MM.1S (cell line): ENCODE results near the gene ALAS2.
"Not testable (repeated sequence)": the region's sequence is repeated elsewhere in the genome, so short reads cannot be mapped to it uniquely, and the experiment has no call there.

Experiments
- DNase-seq: peaks from one replicate; pipeline ENCODE4 v3.0.0-alpha.2; 2015
- H2AFZ ChIP-seq: fragments of 300-600 bp; sonication (generic); 2 replicates; pipeline ENCODE4 v1.6.0; 2016; ENCODE audit warnings: antibody characterized with exemption, low read length
- H3F3A ChIP-seq: fragments of 300-600 bp; sonication (generic); 2 replicates; pipeline ENCODE4 v1.6.1; 2016; ENCODE audit warnings: mild to moderate bottlenecking, antibody characterized with exemption, low read length, moderate library complexity, mixed read lengths; ENCODE audit not compliant: insufficient read depth
- H3K27ac ChIP-seq: fragments of 300-600 bp; sonication (generic); 2 replicates; pipeline ENCODE4 v1.5.1; 2016; ENCODE audit warnings: mild to moderate bottlenecking, low read length
- H3K27me3 ChIP-seq: fragments of 300-600 bp; sonication (generic); replicated peaks from 2 replicates; pipeline ENCODE4 v1.6.0; 2016; ENCODE audit warnings: low read length; ENCODE audit not compliant: insufficient read depth
- H3K36me3 ChIP-seq: fragments of 300-600 bp; sonication (generic); replicated peaks from 2 replicates; pipeline ENCODE4 v1.6.1; 2016; ENCODE audit warnings: mild to moderate bottlenecking, low read length, mixed read lengths; ENCODE audit not compliant: insufficient read depth
- H3K4me1 ChIP-seq: fragments of 300-600 bp; sonication (generic); 2 replicates; pipeline ENCODE4 v1.6.1; 2016; ENCODE audit warnings: low read length, mixed read lengths
- H3K4me2 ChIP-seq: fragments of 300-600 bp; sonication (generic); 2 replicates; pipeline ENCODE4 v1.6.0; 2016; ENCODE audit warnings: low read depth, low read length
- H3K4me3 ChIP-seq: fragments of 300-600 bp; sonication (generic); 2 replicates; pipeline ENCODE4 v1.5.1; 2016; ENCODE audit warnings: low read length, mixed read lengths
- H3K79me2 ChIP-seq: fragments of 300-600 bp; sonication (generic); 2 replicates; pipeline ENCODE4 v1.6.1; 2016; ENCODE audit warnings: mixed run types, low read length, mixed read lengths
- H3K9ac ChIP-seq: fragments of 300-600 bp; sonication (generic); 2 replicates; pipeline ENCODE4 v1.6.1; 2016; ENCODE audit warnings: low read length, mixed read lengths
- H3K9me2 ChIP-seq: fragments of 300-600 bp; sonication (generic); replicated peaks from 2 replicates; pipeline ENCODE4 v1.6.1; 2016; ENCODE audit warnings: mild to moderate bottlenecking, low read length, mixed read lengths; ENCODE audit not compliant: insufficient read depth
- H3K9me3 ChIP-seq: fragments of 300-600 bp; sonication (generic); replicated peaks from 2 replicates; pipeline ENCODE4 v1.6.1; 2016; ENCODE audit warnings: mild to moderate bottlenecking, low read length, mixed read lengths; ENCODE audit not compliant: insufficient read depth
- H4K20me1 ChIP-seq: fragments of 300-600 bp; sonication (generic); 2 replicates; pipeline ENCODE4 v1.6.1; 2016; ENCODE audit warnings: mild to moderate bottlenecking, low read length, moderate library complexity, mixed read lengths; ENCODE audit not compliant: insufficient read depth
- EZH2 ChIP-seq: fragments of 300-600 bp; sonication (generic); optimal IDR thresholded peaks from 2 replicates; pipeline ENCODE3; 2017; ENCODE audit warnings: low read depth, mild to moderate bottlenecking, antibody characterized with exemption, low read length, mixed read lengths
- EZH2phosphoT487 ChIP-seq: fragments of 300-600 bp; sonication (generic); IDR thresholded peaks from 2 replicates; pipeline ENCODE4 v1.6.1; 2018; ENCODE audit warnings: antibody characterized with exemption, low read length
- TF ChIP-seq, protein P1 (sequence below): fragments of 300-600 bp; sonication (generic); IDR thresholded peaks from 2 replicates; pipeline ENCODE4 v1.5.1; 2016; ENCODE audit warnings: antibody characterized with exemption, low read length, mixed read lengths

Gene ALAS2

DNA sequence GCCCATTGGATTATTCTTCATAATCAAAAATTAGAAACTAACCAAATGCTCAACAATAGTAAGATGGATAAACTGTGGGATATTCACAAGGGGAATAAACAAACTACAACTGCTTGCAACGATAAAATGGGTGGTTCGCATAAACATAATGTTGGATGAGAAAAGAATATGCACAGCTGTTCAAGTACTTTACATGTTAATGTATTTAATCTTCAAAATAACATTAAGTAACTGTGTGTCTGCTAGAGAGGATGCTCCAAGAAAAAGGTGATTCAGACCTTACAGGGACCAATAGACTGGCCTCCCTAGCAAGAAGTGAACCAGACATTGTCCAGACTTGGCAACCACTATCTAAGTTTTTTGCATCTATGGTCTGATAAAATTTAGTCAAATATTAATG is 39.1 kb downstream of the ALAS2 start:
- no peak overlapping the region for H3K4me3 ChIP-seq

DNA sequence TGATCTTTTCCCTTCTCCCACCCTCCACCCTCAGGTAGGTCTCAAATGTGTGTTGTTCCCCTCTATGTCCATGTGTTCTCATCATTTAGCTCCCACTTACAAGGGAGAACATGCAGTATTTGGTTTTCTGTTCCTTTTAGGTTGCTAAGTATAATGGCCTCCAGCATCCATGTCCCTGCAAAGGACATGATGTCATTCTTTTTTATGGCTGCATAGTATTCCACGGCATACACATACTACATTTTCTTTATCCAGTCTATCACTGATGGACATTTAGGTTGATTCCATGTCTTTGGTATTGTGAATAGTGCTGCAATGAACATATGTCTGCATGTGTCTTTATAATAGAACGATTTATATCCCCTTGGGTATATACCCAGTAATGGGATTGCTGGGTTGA is 47.5 kb downstream of the ALAS2 start:
- H3K4me3 ChIP-seq, H3K9me3 ChIP-seq, H3K79me2 ChIP-seq, H2AFZ ChIP-seq, H3K9me2 ChIP-seq, H4K20me1 ChIP-seq, H3F3A ChIP-seq, H3K27ac ChIP-seq, H3K4me1 ChIP-seq, H3K27me3 ChIP-seq, H3K9ac ChIP-seq, H3K36me3 ChIP-seq, H3K4me2 ChIP-seq, DNase-seq: not testable (repeated sequence)

More for the DNA sequence above, 39.1 kb downstream of the ALAS2 start:
- Histone ChIP-seq H2AFZ (no peak overlapping the region), H3F3A (no peaks in the 10 kb centered on the region), H3K27ac (no peak overlapping the region), H3K79me2 (no peaks in the 10 kb centered on the region), H3K9ac (no peak overlapping the region), H3K4me2 (no peak overlapping the region), H4K20me1 (no peaks in the 10 kb centered on the region), H3K27me3 (no peaks in the 10 kb centered on the region), H3K36me3 (no peaks in the 10 kb centered on the region), H3K9me3 (no peaks in the 10 kb centered on the region), H3K4me1 (no peaks in the 10 kb centered on the region), H3K9me2 (no peaks in the 10 kb centered on the region)
- DNase-seq = no peak
- TF ChIP-seq EZH2 (no peak), EZH2phosphoT487 (no peak)
- TF ChIP-seq, protein P1, sequence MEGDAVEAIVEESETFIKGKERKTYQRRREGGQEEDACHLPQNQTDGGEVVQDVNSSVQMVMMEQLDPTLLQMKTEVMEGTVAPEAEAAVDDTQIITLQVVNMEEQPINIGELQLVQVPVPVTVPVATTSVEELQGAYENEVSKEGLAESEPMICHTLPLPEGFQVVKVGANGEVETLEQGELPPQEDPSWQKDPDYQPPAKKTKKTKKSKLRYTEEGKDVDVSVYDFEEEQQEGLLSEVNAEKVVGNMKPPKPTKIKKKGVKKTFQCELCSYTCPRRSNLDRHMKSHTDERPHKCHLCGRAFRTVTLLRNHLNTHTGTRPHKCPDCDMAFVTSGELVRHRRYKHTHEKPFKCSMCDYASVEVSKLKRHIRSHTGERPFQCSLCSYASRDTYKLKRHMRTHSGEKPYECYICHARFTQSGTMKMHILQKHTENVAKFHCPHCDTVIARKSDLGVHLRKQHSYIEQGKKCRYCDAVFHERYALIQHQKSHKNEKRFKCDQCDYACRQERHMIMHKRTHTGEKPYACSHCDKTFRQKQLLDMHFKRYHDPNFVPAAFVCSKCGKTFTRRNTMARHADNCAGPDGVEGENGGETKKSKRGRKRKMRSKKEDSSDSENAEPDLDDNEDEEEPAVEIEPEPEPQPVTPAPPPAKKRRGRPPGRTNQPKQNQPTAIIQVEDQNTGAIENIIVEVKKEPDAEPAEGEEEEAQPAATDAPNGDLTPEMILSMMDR = no peak

DNA sequence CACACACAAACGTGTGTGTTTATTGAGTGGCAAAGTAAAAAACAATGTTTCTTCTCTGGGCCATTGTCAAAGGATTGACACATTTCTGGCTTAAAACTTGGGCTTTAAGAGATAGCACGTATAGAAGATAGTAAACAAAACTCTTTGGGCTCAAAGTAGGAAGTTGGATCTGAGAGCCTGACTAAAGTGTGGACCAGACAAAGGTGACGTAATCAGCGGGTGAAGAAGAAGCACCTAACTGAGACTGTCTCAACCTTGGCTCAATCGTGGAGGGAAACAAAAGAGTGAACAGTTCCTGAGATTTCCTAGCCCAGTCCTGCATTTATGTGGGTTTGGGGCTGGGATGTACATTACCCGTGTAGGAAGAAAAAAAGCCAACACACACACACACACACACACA is 50.4 kb downstream of the ALAS2 start:
- Histone ChIP-seq H3K4me1 (no peaks in the 10 kb centered on the region), H3K4me2 (no peak overlapping the region), H3K36me3 (no peaks in the 10 kb centered on the region), H4K20me1 (no peaks in the 10 kb centered on the region), H3K9me2 (no peaks in the 10 kb centered on the region), H3K79me2 (no peaks in the 10 kb centered on the region), H3K9ac (no peak overlapping the region), H3K4me3 (no peak overlapping the region), H3K27me3 (no peaks in the 10 kb centered on the region), H2AFZ (no peak overlapping the region), H3K27ac (no peak overlapping the region), H3F3A (no peaks in the 10 kb centered on the region), H3K9me3 (no peaks in the 10 kb centered on the region)
- TF ChIP-seq, protein P1 = no peak
- TF ChIP-seq EZH2phosphoT487 (no peak), EZH2 (no peak)
- DNase-seq = no peak

DNA sequence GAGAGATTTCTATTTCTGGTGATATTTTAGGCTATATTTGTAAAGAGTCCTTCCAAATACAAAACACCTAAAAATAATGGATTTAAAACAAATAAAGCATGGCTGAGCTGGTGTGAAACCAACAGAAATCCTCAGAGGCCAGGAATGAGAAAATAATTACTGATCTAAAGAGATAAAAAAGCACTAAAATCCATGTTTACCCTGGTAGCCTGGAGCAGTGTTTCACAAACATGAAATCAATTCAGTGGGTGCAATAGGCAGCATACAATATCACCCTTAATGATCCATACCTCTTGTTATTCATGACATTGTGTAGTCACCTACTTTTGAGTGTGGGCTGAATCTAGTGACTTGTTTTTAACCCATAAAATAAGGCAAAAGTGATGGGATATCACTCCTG is 51.3 kb downstream of the ALAS2 start:
- H3K27ac ChIP-seq = no peak overlapping the region
- no peaks in the 10 kb centered on the region for H3F3A ChIP-seq
- TF ChIP-seq EZH2 (no peak), EZH2phosphoT487 (no peak)
- TF ChIP-seq, protein P1 = no peak
- no peak overlapping the region for H2AFZ ChIP-seq
- H4K20me1 ChIP-seq = no peaks in the 10 kb centered on the region
- no peaks in the 10 kb centered on the region for H3K27me3 ChIP-seq
- H3K9ac ChIP-seq = no peak overlapping the region
- H3K4me1 ChIP-seq = no peaks in the 10 kb centered on the region
- no peaks in the 10 kb centered on the region for H3K9me2 ChIP-seq
- no peak overlapping the region for H3K4me2 ChIP-seq
- no peak overlapping the region for H3K4me3 ChIP-seq
- H3K36me3 ChIP-seq = no peaks in the 10 kb centered on the region
- no peak for DNase-seq
- H3K79me2 ChIP-seq = no peaks in the 10 kb centered on the region
- no peaks in the 10 kb centered on the region for H3K9me3 ChIP-seq
